HG02885 (cell line): ENCODE data around the gene NOX3.

ENCODE experiments used
- ATAC-seq: cut with Tn5 transposase; IDR thresholded peaks from one replicate; pipeline ENCODE4 v1.9.1; 2021; ENCODE audit warnings: mild to moderate bottlenecking; ENCODE audit not compliant: unreplicated experiment, poor library complexity

Gene NOX3

DNA sequence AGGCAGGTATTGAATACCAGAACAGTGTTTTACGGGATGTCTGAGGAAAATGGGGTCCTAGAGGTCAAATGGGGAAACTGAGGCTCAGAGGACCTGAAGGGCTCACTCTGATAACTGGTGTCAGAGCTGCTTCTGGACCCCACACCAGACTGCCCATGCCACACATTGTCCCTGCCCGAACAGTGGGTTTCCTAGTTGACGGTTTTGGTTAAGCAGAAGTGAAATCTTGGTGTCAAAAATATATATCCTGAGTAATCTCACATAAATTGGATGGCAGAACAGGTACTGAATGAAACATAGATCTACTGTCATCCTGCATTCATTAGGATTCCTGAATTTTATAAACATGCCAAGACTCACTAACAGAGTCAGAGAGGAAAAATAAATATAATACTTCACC, 16.3 kb downstream of the NOX3 start:
- peak; percentile 75 for ATAC-seq

DNA sequence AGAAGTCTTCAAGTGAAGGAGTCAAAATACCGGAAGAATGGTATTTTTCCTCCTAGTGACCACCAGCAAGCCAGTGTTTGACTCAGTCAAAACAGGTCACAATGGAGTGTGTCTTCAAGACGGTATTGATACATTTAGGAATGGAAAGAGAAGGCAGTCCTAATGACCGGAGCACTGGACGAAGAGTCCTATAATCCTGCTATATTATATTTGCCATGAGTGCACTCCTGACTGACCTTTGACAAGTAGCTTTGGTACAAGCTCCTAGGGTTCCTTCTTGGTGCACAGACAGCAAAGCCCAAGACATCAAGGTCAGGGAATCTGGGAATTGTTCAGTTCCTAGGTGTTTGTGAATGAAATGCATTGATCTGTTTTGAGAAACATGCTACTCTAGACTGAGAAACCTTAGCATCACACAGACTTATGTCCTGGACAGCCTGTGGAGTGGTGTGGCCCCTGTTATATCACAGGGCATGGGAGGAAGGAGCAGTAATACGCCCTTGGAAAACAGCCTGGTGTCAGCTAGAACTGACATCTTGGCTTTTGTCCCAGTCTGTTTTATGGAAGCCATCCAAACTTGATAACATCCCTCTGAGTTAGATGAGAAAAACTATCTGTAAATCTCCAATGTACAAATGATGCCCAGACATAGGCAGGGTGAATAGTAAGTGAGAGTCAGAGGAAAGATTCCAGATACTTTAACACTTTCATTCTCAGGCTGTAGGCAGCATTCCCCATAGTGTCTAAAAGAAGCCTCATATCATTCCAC, 18.5 kb downstream of the NOX3 start:
- no peak for ATAC-seq

DNA sequence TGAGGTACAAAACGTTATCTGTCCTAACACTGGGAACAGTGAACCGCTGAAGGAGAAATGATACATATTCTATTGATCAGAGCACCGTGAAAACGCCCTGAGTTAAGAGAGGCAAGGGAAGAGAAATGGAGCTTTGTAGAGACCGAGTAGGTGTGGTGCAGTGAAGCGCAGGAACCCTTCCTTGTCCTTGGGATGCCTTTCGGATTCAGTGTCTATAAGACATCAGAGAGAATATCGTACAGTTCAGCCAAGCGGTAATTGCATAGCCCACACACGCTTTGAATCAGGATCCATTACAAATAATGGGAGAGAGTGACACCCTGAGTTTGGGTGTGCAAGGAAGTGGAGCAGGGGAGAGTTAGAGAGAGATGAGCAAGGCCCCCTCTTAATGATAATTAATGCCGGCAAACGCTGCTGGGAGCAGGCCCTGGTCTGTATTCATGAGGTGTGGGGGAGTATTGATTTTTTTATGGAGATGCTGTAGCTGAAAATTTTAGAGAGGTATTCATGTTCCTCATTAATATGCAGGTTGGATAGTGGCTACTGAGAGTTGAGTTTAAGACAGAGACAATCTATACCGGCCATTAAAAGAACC, 20.7 kb downstream of the NOX3 start:
- ATAC-seq = no peak

DNA sequence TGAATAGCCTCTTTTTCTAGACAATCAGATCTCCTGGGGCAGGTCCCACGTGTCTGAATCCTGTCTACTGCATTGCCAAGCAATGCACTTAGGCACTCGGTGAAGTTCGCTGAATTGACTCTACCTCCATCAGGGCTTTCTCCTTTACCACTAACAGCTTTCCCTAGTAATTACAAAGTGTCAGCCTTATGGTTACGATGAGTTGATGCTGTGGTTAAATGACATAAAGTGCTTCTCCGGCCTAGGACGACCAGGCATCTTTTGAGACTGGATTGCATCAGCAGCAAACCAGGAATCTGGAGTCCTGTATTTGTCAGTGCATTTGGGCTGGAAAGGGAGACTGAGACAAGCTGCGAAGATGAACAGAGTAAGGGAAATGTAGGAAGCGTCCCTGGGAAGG, 21.5 kb downstream of the NOX3 start:
- no peak for ATAC-seq

DNA sequence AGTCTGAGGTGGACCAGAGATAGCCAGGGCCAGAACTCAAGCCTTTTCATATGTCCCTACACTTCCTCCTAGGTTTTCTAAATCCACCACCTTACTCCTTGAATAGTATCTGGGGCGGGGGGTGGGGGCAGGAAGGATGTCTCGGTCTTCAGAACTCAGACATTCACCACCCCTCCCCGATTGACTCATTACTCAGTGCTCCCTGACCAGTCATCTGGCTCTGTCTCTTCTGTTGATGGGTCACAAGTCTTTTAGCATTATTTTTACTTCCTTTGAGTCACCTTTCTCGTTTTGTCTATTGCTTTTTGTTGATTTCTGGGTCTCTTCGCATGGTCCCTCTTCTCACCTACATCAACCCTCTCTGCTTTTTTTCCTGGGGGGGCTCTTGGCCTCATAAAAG, 23.3 kb downstream of the NOX3 start:
- no peak for ATAC-seq

DNA sequence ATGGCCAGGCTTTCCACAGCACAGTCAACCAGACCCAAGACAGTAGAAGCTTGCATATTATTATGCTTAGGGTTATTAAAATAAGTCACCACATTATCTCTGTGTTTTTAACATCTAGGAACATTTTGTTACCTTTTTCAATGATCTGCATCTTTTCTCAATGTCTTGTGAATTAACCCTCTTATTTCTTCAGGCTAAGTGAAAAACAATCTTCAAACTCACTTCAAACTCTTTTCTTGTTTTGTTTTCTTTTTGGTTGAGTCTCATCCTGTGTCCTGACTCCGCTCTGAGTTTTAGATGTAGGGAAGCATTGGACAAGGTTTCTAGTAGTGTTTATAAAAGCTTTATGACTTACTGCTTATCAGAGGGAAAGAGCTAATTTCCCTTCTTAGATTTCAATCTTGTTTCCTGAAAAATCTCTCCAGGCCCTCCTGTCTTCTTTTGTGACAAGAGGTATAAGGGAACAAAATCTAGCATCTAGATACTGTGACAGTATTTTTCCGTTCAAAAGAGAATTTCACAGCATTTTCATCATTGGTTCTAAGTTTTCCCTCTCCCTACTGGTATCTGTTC, 26.2 kb downstream of the NOX3 start:
- ATAC-seq = no peak

DNA sequence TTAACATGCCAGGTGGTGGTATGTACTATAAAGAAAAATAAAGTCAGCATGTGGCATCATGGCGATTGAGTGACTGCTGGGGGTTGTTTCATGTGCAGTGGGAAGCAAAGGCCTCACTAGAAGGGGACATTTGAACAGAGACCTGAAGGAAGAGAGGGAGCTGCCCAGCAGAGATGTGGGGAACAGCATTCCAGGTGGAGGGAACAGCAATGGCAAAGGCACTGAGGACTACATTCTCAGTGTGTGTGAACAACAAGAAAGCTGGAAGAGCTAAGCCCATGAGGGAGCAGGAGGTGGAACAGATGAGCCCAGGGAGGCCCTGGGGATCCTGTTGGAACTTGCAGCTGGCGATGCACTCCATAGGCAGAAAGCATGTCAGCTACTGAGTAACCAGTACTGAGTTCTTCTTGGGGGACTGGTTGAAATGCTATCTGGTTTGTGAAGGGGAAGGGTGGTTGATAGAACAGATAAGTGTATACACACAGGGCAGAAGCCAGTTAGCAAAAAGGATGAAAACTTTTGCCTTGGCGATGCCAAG, 29.2 kb downstream of the NOX3 start:
- no peak for ATAC-seq

DNA sequence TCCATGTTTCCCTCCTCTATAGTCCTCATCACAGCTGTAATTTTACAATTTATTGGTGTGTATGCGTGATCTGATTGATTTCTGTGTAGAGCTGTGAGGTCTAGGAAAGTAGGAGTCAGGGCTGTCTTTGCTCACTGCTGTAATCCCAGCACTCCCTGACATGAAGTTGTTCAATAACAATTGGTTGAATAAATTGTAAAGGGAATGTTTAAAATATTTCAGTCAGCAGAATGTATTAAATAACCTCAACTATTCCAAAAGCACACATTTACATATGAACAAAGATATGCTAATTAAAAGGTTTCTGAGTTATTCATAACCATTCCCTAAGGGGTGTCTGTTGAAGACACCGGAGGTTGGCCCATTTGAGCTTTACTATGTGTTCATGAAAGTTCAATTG, 31.5 kb downstream of the NOX3 start:
- ATAC-seq = no peak

DNA sequence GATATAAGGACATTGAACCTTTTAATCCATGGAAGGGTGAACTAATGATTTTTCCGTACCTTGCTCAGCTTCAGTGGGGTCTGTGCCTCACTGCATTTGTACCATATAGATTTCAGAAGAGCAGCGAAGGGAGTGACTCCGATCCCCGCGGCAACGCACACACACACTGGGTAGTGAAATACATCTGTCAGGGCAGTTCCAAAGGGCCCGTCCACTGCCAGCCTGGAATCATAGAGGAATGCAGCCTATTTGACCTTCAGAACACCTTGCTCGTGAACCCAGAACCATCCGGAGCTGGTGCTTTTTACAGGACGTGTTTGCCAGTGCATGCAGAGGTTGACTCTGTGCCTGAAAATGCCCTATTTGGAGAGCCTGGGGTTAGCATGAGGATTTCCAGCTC, 33.0 kb downstream of the NOX3 start:
- no peak for ATAC-seq

DNA sequence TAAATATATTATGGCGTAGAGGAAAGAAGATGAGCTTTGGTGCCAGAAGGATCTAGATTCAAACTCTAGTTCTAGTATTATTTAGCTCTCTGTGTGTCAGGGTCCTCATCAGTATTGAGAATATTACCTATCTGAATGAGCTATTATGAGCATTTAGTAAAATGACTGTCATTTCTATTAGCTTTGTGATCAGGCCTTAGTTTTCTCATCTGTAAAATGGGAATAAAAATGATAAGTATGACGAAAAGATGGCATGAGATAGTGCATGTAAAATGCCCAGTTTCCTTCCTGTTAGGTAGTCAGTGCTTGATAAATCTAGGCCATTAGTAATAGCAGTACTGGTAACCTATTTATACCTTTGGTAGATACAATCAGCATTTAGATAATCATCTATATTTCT, 35.1 kb downstream of the NOX3 start:
- ATAC-seq = no peak

DNA sequence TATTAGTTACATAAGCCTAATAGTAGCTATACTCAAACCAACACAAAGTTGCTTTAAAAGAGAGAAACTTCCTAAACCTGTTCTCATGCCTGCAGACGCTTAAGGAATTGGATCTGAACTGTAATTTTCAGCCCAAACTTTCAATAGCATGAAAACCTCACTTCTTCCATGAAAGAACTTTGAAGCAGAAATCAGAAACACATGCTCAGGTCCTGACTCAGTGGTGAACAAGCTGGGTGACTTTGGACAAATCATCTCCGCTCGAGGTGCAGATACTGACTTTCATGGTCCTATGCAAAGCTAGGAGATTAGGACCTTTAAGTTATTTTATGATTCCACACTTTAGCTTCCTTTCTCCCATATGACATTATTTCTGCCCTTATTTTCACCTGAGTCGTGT, 36.5 kb downstream of the NOX3 start:
- no peak for ATAC-seq

DNA sequence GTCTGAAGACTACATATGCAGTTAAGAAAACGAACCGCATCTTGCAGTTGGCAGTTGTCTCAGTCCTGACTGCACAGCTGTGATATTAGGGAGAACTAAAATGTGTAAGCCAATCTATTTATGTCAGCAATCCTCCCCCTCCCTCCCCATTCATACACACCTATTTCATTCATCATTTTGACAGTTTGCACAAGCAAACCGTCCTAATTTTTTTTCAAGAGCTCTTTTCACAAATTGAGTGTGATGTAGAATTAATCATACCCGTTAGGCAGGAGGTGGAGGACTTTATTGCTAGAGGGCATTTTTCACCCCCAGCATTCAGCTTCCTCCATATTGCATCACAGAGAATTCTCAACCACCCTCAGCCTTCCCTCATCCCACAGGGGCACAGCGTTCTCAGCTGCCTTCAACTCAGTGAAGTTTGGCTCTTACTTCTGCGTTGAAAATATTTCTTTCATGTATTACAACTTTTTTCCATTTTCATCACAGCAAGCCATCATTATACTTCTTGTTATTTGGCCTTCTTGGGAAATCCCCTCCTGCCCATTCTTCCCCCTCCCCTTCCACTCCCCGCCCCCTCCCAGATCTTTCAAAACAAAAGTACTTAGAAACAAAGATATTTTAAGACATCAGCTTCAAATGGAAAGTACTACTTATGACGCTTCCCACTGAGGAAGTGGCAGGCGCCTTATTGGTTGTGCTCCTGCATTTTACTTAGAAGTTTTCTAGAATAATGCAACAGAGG, 37.5 kb downstream of the NOX3 start:
- ATAC-seq = peak; percentile 67

DNA sequence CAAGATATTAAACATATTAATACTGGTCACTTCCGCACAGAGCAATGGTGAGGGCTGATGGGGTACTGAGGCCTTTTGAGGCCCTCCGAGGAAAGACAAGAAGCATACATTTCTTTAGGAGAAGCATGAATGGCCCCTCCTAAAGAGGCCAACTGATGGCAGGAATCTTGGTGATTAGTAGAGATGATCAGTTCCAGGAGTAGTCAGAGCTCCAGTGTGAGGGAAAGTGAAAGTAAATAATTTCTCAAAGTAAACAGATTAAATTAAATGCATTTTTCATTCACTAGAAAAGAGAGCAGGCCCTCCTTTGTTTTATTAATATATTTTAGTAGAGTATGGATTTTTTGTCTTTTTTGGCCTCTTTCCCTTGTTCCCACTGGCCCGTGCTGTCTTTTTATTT, 38.2 kb downstream of the NOX3 start:
- ATAC-seq = no peak

DNA sequence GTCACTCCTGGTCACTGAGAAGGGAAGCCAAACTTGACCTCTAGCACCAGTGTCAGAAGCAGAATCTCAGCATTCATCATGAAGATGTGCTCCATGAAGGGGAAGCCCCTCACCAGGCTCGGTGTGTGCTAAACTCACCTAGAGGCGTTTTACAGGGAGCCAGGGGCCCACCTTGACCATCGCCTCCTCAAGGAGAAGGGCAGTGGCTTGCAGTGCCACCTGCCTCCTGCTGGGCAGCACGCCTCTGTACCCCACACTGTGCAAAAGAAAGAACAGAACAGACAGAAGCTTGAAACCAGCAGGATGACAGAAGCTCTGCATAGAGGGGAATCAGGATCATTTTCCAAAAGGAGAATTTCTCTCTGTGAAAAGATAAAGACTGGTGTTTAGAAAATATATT, 39.7 kb downstream of the NOX3 start:
- no peak for ATAC-seq

DNA sequence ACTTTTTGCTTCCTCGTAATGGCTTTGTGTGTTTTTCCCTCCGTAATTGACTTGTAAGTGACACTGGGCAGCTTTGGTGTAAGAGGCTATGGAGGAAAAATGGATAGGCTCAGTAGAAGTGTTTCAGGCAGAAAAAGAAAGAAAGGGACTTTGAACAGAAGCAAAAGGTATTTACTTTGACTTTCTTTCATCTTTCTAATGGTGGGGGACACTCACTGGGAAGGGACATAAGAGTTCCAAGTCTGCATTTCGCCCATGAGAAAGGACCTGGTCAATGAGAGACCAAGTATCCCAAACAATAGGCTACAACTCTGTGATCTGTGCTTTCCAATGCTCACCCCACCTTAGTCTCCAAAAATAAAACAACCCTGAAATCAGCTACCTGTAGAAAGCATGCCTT, 41.6 kb downstream of the NOX3 start:
- no peak for ATAC-seq

DNA sequence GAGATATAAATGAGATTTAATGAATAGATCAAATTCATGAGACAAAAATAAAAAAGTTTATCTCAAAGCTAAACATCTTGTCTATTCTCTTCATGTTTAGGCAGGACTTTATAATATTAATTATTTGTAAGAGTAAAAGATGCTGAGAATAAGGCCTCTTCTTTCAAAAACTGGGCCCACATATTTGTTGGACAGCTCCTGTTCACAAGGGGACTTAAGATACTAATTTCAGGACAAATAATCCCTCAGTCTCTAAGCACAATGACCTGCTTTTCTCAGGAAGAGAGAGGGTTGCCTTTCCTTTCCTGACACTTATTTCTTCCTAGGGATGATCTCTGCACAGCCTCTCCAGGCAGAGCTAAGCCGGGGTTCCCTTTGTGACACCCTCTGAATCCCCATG, 43.3 kb downstream of the NOX3 start:
- no peak for ATAC-seq

DNA sequence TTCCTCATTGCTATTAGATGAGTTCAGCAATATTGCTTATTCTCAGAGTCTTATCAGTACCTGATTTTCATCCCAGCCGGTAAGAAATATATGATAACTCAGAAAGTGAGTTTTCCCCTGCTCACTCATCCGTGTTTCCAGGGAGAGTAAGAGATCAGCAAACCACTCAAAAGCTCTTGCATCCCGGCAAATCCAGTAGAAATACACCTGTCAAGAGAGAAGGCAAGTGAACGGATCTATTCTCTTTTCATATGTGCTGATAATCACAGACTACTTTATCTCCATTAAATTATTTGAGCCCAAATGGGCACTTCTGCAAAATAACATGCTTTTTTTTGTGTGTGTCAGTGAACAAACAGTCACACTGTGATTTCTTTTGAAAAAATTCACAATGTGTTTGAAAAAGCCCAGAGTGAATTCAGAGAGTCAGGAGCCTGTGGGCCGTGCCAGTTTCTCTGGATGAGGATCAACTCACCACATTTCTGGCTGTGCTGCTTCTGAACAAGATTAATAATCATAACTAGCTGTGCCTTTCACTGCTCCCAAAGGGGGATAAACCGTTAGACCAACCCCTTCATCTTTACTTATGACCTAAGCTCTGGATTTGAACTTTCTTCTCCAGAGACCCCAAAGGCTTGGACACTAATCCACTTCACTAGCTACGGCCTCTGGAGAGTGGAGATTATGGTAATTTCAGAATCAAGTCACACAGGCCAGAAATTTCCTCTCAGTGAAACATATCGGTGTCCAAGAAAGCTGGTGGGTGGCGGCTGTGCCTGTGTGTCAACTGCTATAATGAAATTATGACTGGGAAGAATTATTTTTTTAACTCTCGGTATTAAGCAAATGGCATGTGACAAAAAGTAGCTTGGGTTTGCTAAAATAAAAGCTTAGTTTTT, 44.2 kb downstream of the NOX3 start:
- no peak for ATAC-seq

DNA sequence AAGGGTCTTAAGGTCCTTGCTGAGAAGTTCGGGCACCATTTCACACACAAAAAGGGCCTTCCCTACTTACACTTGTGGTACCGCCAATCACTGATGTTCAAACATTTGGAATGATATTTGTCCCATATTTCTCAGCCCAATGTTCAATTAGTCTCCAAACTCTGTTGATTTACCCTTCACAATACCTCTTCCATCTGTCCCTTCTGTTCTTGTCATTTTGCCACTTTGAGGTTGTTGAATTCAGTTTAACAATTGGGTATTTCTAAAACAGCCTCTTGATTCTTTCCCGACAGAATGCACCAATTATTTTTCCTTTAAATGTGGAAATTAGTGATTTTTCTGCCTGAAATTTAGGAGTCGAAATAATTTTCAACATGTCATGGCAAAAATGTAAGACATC, 46.2 kb downstream of the NOX3 start:
- no peak for ATAC-seq

DNA sequence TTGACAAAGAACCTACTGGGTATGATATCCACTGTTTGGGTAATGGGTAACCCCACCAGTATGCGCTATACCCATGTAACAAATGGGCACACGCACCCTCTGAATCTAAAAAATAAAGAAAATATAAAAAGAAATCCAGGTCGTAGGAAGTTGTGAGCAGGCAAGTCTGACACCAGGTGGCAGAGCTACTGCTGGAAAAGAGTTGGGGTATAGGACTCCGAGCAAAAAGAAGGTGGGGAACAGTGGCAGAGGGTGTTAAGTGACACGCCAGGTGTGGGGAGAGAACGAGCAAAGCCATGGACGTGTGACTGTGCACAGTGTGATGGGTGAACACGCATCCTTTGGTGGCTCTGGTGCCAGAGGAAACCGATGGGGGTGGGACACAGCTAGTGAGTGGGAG, 46.7 kb downstream of the NOX3 start:
- no peak for ATAC-seq

DNA sequence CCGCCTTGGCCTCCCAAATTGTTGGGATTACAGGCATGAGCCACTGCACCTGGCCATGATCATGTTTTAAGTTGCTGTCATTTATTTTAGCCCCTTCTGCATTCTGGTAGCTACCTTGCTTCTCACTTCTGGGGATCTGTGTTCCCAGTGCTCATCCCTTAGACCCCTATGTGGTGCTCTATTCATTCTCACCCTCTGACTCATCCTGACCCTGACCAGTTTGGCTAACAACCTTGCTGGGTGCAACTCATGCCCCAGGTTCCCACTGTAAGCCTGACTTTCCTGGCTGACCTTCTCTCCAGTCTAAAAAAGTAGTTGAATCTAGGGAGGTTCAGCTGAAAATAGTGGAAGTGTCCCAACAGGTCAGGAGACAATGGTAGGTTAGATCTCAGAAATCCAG, 47.4 kb downstream of the NOX3 start:
- ATAC-seq = no peak
